Endothelial cell of umbilical vein (primary cell): Measurements from ENCODE around the gene ZMPSTE24. TPM values are rescaled to one million over a fixed set of nuclear protein-coding genes. Genes with fewer than 3 reads are reported as not detected.

Source experiments
- BruUV-seq: library from RNA; stranded (reverse); fragments of 400-500 nt; replicated peaks from 2 replicates; lab custom pipeline; 2021; lab: Mats Ljungman, UMichigan
- CTCF ChIA-PET: fragments of 300-600, 350-600 bp; sonication (Branson Sonifier 250); formaldehyde crosslinking; loops from one replicate; lab custom pipeline; 2021; ENCODE audit warnings: antibody characterized with exemption, inconsistent platforms; lab: Charles Lee
- POLR2A ChIA-PET: fragments of 300-600, 350-600 bp; sonication (Branson Sonifier 250); formaldehyde crosslinking; loops from one replicate; lab custom pipeline; 2021; ENCODE audit warnings: antibody characterized with exemption, inconsistent platforms; lab: Charles Lee
- DNase-seq: peaks from one replicate; pipeline ENCODE4 v3.0.0-alpha.2; 2011; ENCODE audit warnings: low read depth, low spot score
- FAIRE-seq: peaks from 2 replicates; lab custom pipeline; 2011; peaks lifted over from hg19 to GRCh38; lab: Jason Lieb, UNC
- H2AFZ ChIP-seq: 2 replicates; pipeline ENCODE4 v1.6.0; 2012; ENCODE audit warnings: low read depth, low read length, control low read depth, inconsistent platforms
- H3K27ac ChIP-seq: 2 replicates; pipeline ENCODE4 v1.5.1; 2011; ENCODE audit warnings: low read depth, mild to moderate bottlenecking, control low read depth, low read length, moderate library complexity; ENCODE audit not compliant: insufficient read depth
- H3K27me3 ChIP-seq, 2 experiments: 2 replicates each; pipeline versions ENCODE4 v1.6.0 to v1.6.1; 2011; ENCODE audit warnings: low read length in 2 of 2, mixed read lengths in 1 of 2; ENCODE audit not compliant: control insufficient read depth in 2 of 2, insufficient read depth in 2 of 2
- H3K36me3 ChIP-seq, 2 experiments: 2 replicates in 1 of 2; 3 replicates in 1 of 2; pipeline ENCODE4 v1.5.1; 2011; ENCODE audit warnings: low read length in 2 of 2, mild to moderate bottlenecking in 1 of 2, moderate library complexity in 1 of 2; ENCODE audit not compliant: control insufficient read depth in 2 of 2, insufficient read depth in 2 of 2; ENCODE audit errors: extremely low read depth in 1 of 2
- H3K4me1 ChIP-seq: 3 replicates; pipeline ENCODE4 v1.5.1; 2011; ENCODE audit warnings: mild to moderate bottlenecking, low read length; ENCODE audit not compliant: control insufficient read depth, insufficient read depth; ENCODE audit errors: extremely low read depth
- H3K4me2 ChIP-seq: 2 replicates; pipeline ENCODE4 v1.6.1; 2011; ENCODE audit warnings: low read length, control low read depth, mixed read lengths; ENCODE audit not compliant: insufficient read depth
- H3K4me3 ChIP-seq, 3 experiments: fragments of 200-600 bp in 1 of 3; sonication (generic), shearing (Covaris generic) in 1 of 3; replicated peaks in 1 of 3; 2 replicates each; pipeline ENCODE4 v1.5.1; 2011 to 2016; ENCODE audit warnings: control low read depth in 3 of 3, low read length in 3 of 3, mild to moderate bottlenecking in 2 of 3, inconsistent platforms in 1 of 3, low read depth in 1 of 3, moderate library complexity in 1 of 3; ENCODE audit not compliant: insufficient read depth in 1 of 3
- H3K79me2 ChIP-seq: 2 replicates; pipeline ENCODE4 v1.6.0; 2012; ENCODE audit warnings: low read length, inconsistent platforms; ENCODE audit not compliant: control insufficient read depth, insufficient read depth
- H3K9ac ChIP-seq: replicated peaks from 2 replicates; pipeline ENCODE3; 2011; ENCODE audit warnings: low read length, control low read depth; ENCODE audit not compliant: insufficient read depth; ENCODE audit errors: extremely low read depth
- H3K9me1 ChIP-seq: replicated peaks from 3 replicates; pipeline ENCODE4 v1.6.0; 2011; ENCODE audit warnings: mild to moderate bottlenecking, low read length; ENCODE audit not compliant: control insufficient read depth, insufficient read depth; ENCODE audit errors: extremely low read depth
- H3K9me3 ChIP-seq: replicated peaks from 2 replicates; pipeline ENCODE4 v1.5.1; 2012; ENCODE audit warnings: low read length, inconsistent platforms; ENCODE audit not compliant: control insufficient read depth, insufficient read depth
- H4K20me1 ChIP-seq: replicated peaks from 2 replicates; pipeline ENCODE3; 2011; ENCODE audit warnings: mild to moderate bottlenecking, low read length; ENCODE audit not compliant: control insufficient read depth, insufficient read depth; ENCODE audit errors: extremely low read depth
- CTCF ChIP-seq, 2 donors: IDR thresholded peaks; 1 replicate in 1 of 2; 2 replicates in 1 of 2; pipeline ENCODE4 v1.5.1; 2011; ENCODE audit warnings: low read length in 2 of 2, mild to moderate bottlenecking in 2 of 2, moderate library complexity in 2 of 2, control low read depth in 1 of 2, inconsistent platforms in 1 of 2, low read depth in 1 of 2; ENCODE audit not compliant: insufficient read depth in 1 of 2; ENCODE audit errors: extremely low read depth in 1 of 2
- EZH2 ChIP-seq: IDR thresholded peaks from 2 replicates; pipeline ENCODE4 v1.6.1; 2012; ENCODE audit warnings: borderline replicate concordance, low read depth, mild to moderate bottlenecking, moderate library complexity, low read length, inconsistent platforms; ENCODE audit not compliant: severe bottlenecking
- FOS ChIP-seq: IDR thresholded peaks from 2 replicates; pipeline ENCODE4 v1.6.1; 2011; ENCODE audit warnings: mild to moderate bottlenecking, low read length, moderate library complexity, borderline replicate concordance; ENCODE audit not compliant: insufficient read depth
- GATA2 ChIP-seq: IDR thresholded peaks from 2 replicates; pipeline ENCODE4 v1.7.0; 2011; ENCODE audit warnings: low read depth, mild to moderate bottlenecking, moderate library complexity, mixed read lengths, low read length; ENCODE audit not compliant: insufficient read length, insufficient read depth
- JUN ChIP-seq: IDR thresholded peaks from 2 replicates; pipeline ENCODE4 v1.6.1; 2011; ENCODE audit warnings: borderline replicate concordance, low read depth; ENCODE audit not compliant: insufficient read length, insufficient read depth
- MAX ChIP-seq: IDR thresholded peaks from 2 replicates; pipeline ENCODE4 v1.6.1; 2011; ENCODE audit not compliant: insufficient read depth, insufficient read length
- MYC ChIP-seq: IDR thresholded peaks from one replicate; pipeline ENCODE4 v1.6.1; 2011; ENCODE audit warnings: mild to moderate bottlenecking, low read depth, low read length
- POLR2A ChIP-seq: IDR thresholded peaks from 2 replicates; pipeline ENCODE4 v1.6.1; 2012; ENCODE audit warnings: low read depth, mild to moderate bottlenecking, control low read depth, low read length
- POLR2AphosphoS5 ChIP-seq: IDR thresholded peaks from 2 replicates; pipeline ENCODE4 v1.6.1; 2012; ENCODE audit warnings: low read depth, mild to moderate bottlenecking, control low read depth, low read length, moderate library complexity; ENCODE audit not compliant: insufficient read depth
- dilution Hi-C: fragments of 300-500 bp; cut with MboI; formaldehyde crosslinking; loops from one replicate; pipeline ENCODE4 v1.15.0; 2019; ENCODE audit warnings: low sequenced_read_pairs; ENCODE audit not compliant: extremely low pct_ligation_motif_present
- intact Hi-C: fragments of 100-400 bp; cut with micrococcal nuclease; formaldehyde crosslinking; loops from one replicate; pipeline ENCODE4 v1.10.0; 2022
- polyA plus RNA-seq, 4 experiments: library from polyadenylated mRNA; depleted of rRNA in 3 of 4; stranded (reverse) in 3 of 4; unstranded in 1 of 4; fragments of >200 nt; gene quantifications; 2 replicates each; pipeline versions ENCODE4 v1.2.1 to v1.2.3, GENCODE V29; 2011 to 2012; ENCODE audit warnings: missing spikeins in 1 of 4
- total RNA-seq: library from RNA; stranded (reverse); gene quantifications from 2 replicates; pipeline ENCODE4 v1.2.3, GENCODE V29; 2021

Gene ZMPSTE24
- total and polyA plus RNA-seq, 2 donors (not counting 3 experiments of a cell fraction or from before 2014, with no cell fraction given), result 16.9 to 44.7 TPM

GRCh38 chr1:40310983-40311642 lies 53.1 kb downstream of the ZMPSTE24 start:
- no TSS peak for BruUV-seq
- no peak overlapping the region for H3K9ac ChIP-seq
- peaks cover 5 to 7% of the 10 kb centered on the region in 2 experiments for H3K27me3 ChIP-seq
- TF ChIP-seq MAX (no peak), MYC (no peak), EZH2 (no peak), GATA2 (no peak)
- H3K27ac ChIP-seq, result no peak overlapping the region
- no peak overlapping the region for H3K4me3 ChIP-seq
- ChIA-PET CTCF (interaction anchor here (1.0 to 2.4 kb wide), 3 partner anchors 27 to 167 kb away, joined by 3 to 9 read pairs (median 4); no protein-coding TSS in a partner anchor), POLR2A (no interaction called here)
- FAIRE-seq, result no peak
- no peaks in the 10 kb centered on the region for H4K20me1 ChIP-seq
- peaks cover 4% of the 10 kb centered on the region for H3K4me1 ChIP-seq
- H2AFZ ChIP-seq, result no peak overlapping the region
- no peaks in the 10 kb centered on the region for H3K9me1 ChIP-seq
- dilution Hi-C loops (no loop called here), intact Hi-C loops (no loop called here)
- no peak for DNase-seq
- H3K79me2 ChIP-seq, result no peaks in the 10 kb centered on the region
- no peaks in the 10 kb centered on the region for H3K9me3 ChIP-seq
- no peaks in the 10 kb centered on the region for H3K36me3 ChIP-seq
- H3K4me2 ChIP-seq, result no peak overlapping the region

GRCh38 chr1:40311692-40312091 lies 53.7 kb downstream of the ZMPSTE24 start:
- Histone ChIP-seq H3K27ac (no peak overlapping the region), H3K27me3 (peaks cover 8 to 13% of the 10 kb centered on the region in 2 experiments), H3K36me3 (no peaks in the 10 kb centered on the region), H2AFZ (no peak overlapping the region), H3K79me2 (no peaks in the 10 kb centered on the region), H3K4me2 (no peak overlapping the region), H3K9me3 (no peaks in the 10 kb centered on the region), H4K20me1 (no peaks in the 10 kb centered on the region), H3K9me1 (no peaks in the 10 kb centered on the region), H3K4me3 (no peak overlapping the region), H3K9ac (no peak overlapping the region), H3K4me1 (peaks cover 4% of the 10 kb centered on the region)
- ChIA-PET CTCF (interaction anchor here (2.4 kb wide), 1 partner anchor 168 kb away, joined by 9 read pairs; no protein-coding TSS in a partner anchor), POLR2A (no interaction called here)
- BruUV-seq, result no TSS peak
- intact Hi-C loops, result no loop called here
- FAIRE-seq, result no peak
- dilution Hi-C loops, result no loop called here
- no peak for DNase-seq
- TF ChIP-seq POLR2A (no peak), POLR2AphosphoS5 (no peak), MAX (no peak), CTCF (IDR thresholded peaks at IDR 0.05; ENCODE audit: extremely low read depth in 1 of 2, insufficient read depth in 1 of 2, low read depth in 1 of 2, low read length in 2 of 2) (no peak), EZH2 (no peak), JUN (no peak), FOS (no peak), GATA2 (no peak), MYC (no peak)
